ENCODE data around the gene SLC1A5.

Gene SLC1A5

DNA sequence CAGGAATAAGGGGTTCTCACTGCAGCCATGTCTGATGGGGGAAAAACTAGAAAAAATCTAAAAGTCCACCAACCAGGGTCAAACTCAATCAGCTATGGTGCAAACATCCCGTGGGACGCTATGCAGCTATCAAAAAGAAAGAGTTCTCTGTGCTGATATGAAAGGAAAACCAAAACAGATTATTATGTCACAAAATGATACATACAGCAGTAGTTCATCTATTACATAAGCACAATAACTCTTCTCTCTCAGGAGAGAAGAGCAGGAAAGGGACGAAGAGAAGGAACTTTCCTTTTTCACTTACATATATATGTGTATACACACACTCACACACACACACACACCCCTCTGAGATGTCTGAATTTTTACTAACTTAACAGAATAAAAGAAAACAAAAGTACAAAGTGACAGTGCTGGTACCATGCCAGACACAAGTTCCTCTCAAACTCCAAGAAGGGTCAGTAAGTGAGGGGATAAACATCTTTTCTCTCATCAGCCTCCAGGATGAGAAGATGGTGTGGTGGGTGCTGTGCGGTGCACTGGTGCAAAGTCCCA is 45.4 kb downstream of the SLC1A5 start:
- no peak for DNase-seq (ENCODE audit: low spot score)

DNA sequence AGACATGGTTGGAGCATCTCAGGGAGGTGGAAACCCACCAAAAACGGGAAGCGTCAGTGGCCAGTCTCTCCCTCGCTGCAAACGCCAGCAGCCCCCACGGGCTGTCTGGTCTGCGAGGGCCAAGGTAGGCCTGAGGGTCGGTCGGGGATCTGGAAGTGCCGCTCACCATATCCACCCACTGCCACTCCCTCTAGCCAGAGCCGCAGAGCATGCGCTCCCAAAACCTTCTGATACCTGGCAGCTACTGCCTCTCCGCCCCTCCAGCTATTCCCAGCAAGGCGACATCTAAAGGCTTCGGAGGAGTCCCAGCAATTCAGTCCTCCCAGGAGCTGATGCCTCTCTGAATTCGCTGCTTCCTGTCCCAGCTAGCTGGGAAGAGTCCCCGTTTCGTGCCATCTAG is 46.9 kb downstream of the SLC1A5 start:
- no peak for DNase-seq (ENCODE audit: low spot score)

DNA sequence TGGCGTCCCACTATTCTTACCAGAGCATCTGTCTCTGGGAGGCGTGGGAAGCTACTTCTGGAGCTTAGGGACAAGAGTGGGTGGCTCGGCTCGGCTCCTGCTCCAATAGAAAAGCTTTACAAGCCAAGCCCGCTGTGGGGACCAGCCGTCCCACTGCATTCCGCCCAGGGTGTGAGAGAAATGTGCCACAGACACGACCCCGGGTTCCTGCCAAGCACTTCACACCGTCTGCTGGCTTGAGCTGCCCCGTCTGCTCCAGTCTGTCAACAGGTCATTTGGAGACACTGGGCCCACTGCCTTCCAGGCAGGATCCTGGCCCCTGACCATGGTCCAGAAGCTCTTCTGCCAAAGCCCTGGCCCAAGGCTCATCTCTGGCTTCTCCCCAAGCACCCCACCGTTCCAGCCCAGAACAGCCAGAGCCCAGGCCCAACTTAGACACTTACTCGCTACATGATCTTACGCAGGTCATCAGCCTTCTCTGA is 49.1 kb downstream of the SLC1A5 start:
- no peak for DNase-seq (ENCODE audit: low spot score)

DNA sequence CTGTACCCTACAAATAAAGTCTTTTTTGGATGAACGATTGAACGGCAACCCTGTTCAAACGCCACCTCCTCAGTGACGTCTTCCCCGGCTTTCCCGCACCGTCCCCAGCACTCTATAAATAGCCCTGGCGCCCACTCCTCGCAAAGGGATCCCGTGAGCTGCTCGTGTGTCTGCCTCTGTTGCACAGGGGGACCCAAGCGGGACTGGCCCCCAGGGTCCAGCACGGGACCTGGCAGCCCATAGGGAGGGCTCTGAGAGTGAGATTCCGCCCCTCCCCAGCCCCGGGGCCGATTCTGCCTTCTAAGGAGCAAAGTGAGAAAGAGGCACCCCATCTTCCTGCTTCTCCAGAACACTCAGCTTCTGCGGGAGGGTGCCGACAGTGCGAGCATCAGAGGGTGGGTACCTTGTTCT is 50.6 kb downstream of the SLC1A5 start:
- no peak for DNase-seq (ENCODE audit: low spot score)

DNA sequence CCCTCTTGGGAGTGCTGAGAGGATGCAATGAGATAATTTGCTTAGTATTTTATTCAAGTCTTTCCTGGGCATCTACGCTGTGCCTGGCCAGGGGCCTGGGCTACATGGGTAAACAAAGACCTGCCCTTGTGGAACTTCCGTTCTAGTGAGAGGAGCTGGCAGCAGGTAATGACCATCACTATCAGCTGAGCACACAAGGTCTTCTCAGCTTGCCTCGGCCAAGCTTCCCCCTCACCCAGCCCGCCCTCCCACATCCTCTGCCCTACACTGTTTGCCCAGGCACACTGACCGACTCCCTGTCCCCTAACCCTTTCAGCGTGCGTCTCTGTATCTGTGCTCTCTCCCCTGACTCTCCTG is 51.1 kb downstream of the SLC1A5 start:
- DNase-seq (ENCODE audit: low spot score) = no peak

DNA sequence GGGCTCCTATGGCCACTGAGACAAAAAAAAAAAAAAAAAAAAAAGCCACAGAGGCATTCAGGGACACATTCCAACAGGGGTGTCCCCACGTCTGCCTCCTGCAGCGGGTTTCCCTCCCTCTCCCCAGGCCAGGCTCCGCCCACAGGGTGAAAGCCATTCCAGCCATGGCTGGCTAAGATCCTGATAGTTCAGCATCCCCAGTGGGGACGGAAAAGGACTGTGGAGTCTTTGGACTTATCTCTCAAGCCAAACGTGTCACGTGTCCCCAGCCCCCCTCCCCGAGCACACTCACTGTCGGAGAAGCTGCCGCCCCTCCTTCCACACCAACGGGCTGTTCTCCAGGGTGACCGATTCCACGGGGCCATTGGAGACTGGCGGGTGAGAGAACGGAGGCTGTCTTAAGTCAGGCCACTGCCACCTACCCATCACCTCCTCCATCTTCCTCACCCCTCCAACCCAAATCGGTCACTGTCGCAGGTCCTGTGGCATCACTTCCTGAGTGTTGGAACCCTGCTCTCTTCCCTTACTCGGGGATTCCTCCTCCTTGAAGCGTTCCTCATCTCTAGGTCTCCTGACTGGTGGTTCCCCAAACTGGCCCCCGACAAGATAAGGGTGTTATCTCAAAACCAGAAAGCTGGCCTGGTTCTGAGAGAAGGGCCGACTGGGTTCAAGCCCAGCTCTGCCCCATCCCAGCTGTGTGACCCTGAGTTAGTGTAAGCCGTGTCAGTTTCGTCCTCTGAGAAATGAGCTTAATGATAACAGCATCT is 51.7 kb downstream of the SLC1A5 start:
- no peak for DNase-seq (ENCODE audit: low spot score)

DNA sequence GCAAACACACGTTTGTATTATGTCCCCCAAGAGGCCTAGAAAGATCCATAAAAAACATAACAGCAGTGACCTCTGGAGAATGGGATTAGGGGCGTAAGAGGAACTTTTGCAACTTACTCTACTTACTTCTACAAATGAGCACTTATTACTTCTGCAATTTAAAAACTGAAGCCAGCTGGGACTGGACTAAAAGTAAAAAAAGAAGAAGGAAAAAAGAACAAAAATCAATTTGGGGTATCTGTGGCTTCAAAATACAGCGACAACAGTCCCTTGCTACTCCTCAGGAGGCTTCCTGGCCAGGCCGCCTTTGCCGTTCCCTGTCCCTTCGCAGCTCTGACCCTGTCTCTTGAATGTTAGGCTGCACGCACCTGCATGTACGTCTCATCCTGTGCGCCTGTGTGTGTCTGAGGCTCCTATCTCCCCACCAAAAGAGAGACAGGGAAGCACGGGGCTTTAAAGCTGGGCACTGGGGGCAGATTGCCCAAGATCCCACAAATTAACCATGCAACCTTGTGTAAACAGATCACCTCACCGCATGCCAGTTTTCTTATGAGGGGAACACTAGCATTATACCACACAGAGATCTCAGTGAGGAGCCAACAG is 54.6 kb downstream of the SLC1A5 start:
- DNase-seq (ENCODE audit: low spot score) = no peak

DNA sequence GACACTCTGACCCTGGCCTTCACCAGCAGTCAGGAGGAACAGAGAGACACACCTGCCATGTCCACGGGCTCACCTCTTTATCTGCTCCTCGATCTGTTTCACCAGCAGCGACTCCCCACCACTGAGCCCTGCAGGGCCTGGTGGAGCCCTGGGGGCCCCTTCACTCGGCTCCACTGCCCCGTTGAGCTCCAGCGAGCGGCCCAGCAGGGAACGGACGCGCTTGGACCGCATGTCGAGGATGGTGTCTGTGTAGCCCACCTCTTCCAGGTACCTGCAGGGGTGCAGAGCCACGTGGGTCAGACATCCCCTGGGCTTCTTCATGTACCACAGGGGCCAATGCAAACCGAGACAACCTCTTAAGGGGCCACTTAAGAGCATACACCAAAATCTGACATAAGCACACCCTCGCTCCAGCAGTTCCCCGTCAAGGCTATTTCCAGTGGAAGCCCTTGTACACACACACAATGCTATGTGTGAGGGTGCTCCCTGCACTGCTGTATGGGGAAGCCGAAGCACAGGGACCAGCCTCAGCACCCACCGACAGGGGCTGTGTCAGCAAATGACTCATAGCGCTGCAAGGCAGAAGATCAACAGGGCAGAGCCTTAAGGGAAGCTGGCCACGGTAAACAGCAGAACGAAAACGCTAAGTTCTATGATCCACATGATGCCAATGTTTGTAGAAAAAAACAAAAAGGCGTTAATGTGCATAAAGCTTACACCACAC is 55.3 kb downstream of the SLC1A5 start:
- DNase-seq (ENCODE audit: low spot score) = no peak

DNA sequence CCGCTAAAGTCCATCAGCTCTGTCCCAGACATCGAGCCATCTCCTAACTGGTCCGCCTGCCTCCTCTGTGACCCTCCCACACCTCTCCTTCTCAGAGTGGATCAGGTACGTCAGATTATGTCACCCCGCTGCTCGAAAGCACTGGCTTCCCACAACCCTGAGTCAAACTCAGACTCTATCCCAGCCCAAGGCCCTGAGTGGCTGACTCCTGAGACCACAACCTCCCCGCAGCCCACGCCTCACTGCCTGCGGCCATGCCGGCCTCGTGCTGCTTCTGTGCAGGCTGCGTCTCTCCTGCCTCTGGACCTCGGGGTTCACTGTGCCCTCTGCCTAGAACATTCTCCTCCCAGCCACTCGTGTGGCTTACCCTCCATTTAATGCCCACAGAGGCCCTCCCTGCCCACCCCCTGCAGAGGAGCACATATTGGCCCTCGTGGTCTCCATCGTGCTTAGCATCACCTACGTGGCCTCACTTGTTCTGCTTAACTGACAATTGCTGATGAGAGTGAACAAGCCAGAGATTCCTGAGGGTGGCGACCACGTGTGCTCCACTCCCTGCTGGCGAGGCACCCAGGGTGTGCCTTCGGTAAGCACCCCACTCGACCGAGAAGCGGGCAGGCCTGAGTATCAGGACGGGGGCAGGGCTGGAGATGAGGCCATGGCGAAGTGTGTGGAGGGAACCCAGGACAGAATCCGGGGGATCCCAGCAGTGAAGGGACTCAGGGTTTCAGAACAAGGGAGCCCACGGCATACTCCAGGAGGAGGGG is 56.0 kb downstream of the SLC1A5 start:
- no peak for DNase-seq (ENCODE audit: low spot score)

DNA sequence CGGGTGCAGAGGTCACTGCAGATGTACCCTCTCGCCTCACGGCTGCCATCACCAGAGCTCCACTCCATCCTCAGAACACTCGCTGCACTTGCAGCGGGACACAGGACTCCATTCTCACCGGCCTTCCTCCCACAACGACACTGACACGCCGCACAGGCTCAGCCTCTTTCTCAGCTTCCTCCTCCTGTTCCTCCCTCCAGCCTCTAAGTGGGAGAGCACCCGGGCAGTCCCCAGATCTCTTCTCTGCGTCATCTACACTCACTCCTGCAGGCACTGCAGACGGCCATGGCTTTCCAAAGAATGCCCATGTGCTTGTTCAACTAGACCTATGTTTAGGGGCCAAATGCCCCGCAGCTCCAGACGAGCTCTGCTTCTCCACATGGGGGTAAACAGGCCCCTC is 56.8 kb downstream of the SLC1A5 start:
- no peak for DNase-seq (ENCODE audit: low spot score)

DNA sequence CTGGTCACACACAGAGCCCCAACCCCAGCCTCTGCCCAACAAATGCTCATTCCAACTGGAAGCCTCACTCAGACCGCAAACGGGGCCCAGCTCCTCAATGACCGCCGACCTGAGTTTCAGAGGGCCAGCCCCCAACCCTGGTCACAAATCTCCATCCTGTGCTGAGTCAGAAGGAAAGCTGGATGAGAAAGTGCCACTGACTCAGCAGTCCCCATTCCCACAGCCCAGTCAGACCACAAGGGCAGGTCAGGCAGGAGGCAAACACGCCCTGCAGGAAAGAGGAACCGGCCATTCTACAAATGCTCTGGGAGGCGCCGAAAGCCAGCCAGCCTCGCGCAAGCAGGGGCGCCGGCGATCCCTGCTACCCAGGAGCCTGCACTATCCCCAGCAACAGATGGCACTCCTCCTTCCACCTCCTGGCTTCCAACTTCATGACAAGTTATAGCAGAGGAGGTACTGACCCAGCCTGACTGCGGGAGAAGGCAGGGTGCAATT is 57.3 kb downstream of the SLC1A5 start:
- no peak for DNase-seq (ENCODE audit: low spot score)

DNA sequence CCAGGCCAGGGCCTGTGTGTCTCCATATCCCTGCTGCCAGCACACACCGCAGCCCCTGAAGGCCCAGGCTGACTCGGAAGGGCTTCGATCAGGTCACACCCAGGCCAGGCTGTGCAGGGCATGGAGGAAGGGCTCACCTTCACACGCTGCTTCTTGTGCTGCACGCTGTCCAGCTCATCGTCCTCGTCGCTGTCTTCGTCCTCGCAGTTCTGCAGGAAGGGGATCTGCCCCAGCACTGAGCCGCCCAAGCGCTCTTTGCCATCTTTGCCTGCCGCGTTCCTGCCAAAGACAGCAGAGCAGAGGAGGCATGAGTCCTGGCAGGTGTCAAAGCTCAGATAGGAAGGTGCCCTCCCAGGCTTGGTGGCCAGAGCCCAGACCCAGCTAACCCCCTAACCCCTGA is 57.8 kb downstream of the SLC1A5 start:
- DNase-seq (ENCODE audit: low spot score) = no peak

DNA sequence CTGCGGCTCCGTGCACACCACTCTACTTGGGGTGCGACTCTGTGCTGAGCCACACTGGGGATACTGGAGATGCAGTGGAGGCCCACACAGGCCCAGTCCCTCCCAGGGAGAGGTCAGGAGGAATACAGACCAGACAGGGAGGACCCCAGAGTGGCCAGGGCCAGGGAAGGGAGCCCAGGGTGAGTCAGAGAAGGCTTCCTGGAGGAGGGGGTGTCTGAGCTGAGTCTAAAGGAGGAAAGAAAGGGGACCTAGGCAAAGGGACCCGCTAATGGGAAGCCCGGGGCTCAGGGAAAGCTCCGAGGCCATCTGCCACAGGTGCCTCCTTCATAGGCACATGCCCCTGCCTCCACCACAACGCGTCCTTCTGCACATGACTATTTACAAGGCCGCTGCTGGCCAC is 58.2 kb downstream of the SLC1A5 start:
- no peak for DNase-seq (ENCODE audit: low spot score)

DNA sequence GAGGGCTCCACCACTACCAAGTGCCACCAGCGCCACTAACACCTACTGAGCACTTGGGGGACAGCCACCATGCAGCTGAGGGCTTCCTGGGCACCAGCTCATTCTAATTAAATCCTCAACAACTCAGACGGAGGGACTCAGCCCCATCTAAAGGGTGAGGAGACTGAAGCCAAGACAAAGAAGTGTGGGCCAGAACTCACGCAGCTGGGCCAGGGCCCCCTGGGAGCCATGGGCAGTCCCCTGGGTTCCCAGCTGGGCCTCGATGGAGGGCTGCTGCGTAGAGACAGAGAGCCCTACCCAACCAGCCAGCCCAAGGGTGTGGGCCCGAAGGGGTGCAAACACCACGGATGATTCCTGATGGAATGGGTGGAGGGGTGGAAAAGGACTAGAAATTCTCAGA is 58.7 kb downstream of the SLC1A5 start:
- DNase-seq (ENCODE audit: low spot score) = no peak

DNA sequence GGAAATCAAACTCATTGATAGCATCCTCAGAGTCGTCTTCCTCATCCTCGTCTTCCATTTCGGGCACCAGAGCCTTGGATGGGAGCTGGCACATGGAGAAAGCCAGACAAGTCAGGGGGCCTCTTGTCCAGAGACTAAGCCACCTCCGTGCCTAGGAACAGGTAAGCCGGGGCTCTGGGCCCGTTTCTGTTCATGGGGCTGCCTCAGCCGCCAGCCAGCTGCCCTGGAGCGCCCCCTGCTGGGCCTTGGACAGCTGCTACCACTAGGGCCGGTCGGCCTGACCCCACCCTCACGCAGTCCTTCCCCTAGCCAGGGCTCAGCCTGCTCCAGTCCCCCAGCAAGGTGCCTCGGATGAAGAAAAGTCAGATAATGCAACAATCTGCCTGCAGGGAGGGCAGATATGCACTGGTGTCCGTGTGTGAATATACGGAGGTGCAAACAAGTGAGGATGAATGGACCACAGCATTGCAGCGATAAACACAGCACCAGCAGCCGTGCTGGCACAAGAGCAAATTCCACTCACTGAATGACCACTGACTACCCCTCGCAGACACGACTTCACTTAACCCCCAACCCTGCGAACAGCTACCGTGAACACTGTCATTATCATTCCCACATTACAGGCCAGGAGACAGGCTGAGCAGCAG is 59.6 kb downstream of the SLC1A5 start:
- DNase-seq (ENCODE audit: low spot score) = peak; percentile 92

DNA sequence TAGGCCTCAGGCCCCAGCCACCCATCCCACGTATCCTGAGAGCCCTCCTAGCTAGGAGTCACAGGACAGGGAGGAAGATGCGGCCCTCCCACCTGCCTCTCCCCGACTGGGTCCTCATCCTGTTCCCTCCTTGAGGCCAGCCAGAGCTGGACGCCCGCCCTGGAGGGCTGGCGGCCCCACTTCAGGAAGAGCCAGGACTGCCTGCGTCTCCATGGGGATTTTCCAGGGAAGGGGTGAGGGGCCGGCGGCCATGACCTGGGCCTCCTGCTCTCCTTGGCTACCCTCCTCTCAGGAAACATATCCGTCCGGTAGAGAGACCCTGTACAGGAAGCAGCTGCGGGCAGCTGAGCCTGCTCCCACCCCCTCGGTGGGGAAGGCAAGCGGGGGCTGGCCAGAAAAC is 60.2 kb downstream of the SLC1A5 start:
- DNase-seq (ENCODE audit: low spot score) = no peak

DNA sequence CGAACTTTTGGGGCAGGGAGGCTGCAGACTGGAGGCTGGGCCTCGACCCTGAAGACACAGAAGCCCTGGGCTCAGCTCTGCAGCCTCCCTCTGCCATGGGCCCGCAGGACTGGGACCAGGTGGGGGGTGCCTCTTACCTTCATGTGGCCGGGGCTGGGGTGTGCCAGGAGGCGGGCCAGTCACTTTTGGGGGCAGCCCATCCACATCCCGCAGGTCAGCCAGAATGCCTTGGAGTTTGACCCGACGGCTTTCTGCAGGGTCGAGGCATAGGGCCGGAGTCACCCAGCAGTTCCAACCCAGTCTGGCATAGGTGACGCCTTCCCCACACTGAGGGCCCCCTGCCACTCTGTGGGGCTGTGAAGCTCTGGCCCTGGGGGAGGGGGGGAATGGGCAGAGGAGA is 60.6 kb downstream of the SLC1A5 start:
- no peak for DNase-seq (ENCODE audit: low spot score)

DNA sequence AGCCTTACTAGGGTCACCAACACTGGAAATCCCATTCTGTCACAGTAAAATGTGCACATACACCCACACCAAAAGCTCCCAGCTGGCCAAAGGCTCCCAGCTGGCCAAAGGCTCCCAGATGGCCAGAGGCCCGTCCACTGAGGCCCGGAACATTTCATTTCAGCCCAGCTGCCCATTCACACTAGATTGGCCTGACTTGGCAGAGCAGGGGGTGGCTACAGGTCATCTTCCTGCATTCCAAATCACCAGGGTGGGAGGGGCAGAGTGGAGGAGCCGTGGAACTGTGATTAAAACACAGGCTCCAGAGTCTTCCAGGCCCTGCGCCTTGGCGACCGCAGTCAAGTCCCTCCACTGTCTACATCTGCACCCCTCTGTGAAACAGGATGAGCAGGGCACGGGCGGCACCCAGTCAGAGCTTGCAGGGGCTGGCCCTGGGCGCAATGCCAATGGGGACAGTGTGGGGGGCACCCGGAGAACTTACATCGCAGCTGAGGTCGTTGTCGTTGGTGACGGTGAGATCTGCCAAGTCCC is 61.4 kb downstream of the SLC1A5 start:
- no peak for DNase-seq (ENCODE audit: low spot score)

DNA sequence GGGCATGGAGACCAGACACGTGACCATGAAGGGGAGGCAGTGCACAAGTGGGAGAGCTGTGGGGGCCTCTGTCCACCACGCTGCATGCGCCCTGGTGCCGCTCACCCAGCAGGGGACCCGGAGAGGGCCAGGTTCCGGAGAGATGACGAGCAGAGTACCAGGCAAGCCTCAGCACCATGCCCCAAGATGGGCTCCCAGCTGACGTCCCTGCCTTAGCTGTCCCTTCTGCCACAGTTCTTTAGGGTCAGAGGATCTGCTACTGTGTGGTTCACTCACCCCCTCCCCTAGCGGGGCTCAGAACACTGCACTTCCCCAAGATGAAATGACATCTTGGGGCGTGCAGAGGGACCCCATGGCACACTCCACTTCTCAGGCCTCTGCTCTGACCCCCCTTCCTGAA is 61.8 kb downstream of the SLC1A5 start:
- no peak for DNase-seq (ENCODE audit: low spot score)

DNA sequence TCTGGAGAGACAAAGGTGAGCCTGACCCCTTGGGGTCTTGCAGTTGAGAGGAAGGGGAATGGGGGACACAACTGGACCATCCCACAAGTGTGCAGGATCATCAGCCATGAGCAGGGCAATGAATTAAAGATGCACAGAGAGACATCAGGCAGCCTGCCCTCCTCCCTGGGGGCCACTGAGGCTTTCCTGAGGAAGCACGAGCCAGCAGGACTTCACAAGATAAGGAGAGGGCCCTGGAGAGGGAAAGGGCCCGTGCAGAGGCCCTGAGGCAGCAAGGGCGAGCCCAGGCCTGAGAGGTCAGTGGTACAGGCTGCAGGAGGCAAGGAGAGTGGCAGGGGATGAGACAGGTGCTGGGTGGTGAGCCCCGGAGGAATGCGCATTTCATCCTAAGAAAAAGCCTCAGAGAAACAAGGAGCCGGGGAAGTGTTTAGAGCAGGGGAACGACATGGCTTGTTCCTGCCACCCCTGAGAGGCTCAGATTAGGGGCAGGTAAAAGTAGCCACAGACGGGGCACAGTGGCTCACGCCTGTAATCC is 62.5 kb downstream of the SLC1A5 start:
- no peak for DNase-seq (ENCODE audit: low spot score)

Data from D341Med (cell line).